DMS153 treated with DMSO at 0.1 percent for 48 hours (cell line): ENCODE measurements around the gene CCDC13.
A peak's percentile ranks its signal among the peaks of the same experiment; 100 is the strongest.

Source experiments
- DNase-seq: peaks from one replicate; lab custom pipeline; 2025; ENCODE audit not compliant: unreplicated experiment; lab: John Stamatoyannopoulos, UW

CCDC13 gene

DNA sequence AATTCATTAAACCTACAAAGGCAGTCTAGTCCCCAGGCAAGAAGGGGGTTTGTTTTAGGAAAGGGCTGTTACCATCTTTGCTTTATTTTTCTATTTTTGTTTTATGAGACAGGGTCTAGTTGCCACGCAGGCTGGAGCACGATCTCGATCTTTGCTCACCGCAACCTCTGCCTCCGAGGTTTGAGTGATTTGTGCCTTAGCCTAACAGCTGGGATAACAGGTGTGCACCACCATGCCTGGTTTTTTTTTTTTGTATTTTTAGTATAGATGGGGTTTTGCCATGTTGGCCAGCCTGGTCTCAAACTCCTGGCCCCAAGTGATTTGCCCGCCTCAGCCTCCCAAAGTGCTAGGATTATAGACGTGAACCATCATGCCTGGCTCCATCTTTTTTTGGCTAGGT is 26.3 kb upstream of the CCDC13 start:
- no peak for DNase-seq

GRCh38 chr3:42796332-42796885 is 23.4 kb upstream of the CCDC13 start:
- DNase-seq = no peak

- DNase-seq = no peak
Observed at GRCh38 chr3:42795621-42796181, 22.6 kb upstream of the CCDC13 start.

GRCh38 chr3:42790714-42791229 is 17.7 kb upstream of the CCDC13 start:
- DNase-seq = no peak

GRCh38 chr3:42786631-42787030 is 13.6 kb upstream of the CCDC13 start:
- no peak for DNase-seq

DNA sequence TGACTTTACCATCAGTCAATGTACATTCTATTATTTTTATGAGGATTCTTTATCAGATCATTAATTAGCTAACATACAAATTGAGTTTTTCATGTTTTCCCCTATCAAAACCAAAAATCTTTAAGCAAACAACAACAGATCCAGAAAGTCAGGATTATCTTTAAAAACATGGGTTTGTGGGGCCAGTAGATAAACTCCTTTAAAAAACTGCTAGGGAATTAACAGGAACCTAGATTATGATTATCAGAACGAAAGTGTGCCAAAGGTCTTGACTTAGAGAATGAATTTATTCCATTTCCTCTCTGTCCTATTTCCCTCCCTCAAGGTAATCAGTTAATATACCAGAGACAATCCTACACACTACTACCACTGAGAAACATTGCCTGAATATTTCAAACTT is 13.2 kb upstream of the CCDC13 start:
- no peak for DNase-seq

DNA sequence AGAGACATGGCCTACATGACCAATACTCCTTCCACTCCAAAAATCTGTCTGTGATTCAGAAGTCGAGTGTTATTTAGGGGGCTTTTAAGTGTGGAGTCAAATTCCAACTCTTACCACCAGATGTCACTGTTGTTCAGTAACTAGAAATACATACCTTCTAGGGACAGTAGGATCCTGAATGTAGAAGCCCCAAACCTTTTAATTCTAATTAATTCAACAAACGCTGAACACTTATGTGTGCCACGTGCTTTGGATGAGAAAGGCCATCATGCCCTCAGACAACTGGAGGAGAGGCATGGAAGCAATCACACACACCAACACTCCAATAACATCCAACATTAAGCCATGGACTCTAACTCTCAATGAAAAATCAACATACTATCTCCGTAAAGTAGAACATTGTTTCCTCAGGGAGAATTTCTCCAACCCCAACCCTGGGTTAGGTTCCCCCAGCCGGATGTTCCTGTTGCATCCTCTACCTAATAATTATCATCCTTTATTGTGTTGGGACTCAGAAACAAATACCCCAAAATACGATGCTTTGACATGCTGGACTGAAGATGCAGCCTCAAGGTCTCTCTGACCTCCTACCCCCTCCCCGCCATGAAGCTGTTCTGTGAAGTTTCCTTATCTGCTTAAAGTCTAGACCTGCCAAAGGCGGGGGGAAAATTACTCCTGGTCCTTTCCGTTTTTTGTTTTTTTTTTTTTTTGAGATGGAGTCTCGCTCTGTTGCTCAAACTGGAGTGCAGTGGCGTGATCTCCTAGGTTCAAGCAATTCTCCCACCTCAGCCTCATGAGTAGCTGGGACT is 8.0 kb upstream of the CCDC13 start:
- peak; percentile 26 for DNase-seq

DNA sequence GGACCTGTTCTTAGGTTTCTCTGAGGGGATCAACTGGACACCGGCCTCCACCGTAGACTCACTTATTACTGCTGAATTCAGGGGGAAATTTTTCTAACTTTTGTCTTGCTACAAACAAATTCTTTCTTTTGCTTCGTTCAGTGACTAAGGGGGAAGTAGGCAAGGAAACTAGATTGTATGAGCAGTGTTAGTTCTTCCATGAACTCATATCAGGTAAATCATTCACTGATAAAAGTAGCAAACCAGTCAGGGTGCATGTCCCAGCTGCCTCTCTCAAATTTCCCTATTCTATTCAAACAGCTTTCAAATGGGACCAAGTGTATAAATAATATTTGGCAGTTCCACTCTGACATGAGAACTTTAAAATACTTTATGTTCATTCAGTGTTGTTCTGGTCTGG is 7.3 kb upstream of the CCDC13 start:
- DNase-seq = no peak

DNA sequence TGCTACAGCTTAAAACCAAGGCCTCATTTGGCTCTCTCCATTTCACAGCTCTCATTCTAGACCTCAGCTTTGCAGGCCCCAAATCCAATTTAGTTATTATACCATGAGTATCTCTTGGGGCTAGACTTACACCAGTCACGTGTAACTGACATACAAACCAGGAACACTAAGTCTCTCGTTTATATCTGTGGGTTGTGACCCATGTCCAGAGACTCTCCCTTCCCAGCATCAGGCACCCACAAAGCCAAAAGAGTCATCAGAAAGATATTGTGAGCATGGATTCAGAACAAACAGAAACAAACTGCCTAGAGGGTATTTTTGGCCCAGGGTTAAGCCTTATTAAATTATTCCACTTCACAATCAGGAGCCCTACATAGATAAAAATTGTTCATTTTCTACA is 5.6 kb upstream of the CCDC13 start:
- DNase-seq = no peak

DNA sequence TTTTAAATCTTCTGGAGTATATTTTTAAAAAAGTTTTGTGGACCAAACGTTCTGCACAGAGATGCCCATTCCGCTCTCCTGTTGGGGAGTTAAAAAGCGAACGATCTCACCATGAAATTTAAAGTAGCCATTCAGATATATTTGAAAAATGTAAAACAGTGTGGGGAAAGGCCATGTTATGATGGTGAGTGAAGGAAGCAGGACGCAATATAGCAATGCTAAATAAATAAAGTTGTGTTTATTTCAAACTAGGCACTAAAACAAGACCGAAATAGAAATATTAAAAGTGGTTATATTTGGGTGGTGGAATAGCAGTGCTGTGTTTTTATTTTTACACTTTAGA is 327 bp upstream of the CCDC13 start:
- no peak for DNase-seq

GRCh38 chr3:42771271-42771670 is 1.8 kb downstream of the CCDC13 start:
- DNase-seq = no peak

DNA sequence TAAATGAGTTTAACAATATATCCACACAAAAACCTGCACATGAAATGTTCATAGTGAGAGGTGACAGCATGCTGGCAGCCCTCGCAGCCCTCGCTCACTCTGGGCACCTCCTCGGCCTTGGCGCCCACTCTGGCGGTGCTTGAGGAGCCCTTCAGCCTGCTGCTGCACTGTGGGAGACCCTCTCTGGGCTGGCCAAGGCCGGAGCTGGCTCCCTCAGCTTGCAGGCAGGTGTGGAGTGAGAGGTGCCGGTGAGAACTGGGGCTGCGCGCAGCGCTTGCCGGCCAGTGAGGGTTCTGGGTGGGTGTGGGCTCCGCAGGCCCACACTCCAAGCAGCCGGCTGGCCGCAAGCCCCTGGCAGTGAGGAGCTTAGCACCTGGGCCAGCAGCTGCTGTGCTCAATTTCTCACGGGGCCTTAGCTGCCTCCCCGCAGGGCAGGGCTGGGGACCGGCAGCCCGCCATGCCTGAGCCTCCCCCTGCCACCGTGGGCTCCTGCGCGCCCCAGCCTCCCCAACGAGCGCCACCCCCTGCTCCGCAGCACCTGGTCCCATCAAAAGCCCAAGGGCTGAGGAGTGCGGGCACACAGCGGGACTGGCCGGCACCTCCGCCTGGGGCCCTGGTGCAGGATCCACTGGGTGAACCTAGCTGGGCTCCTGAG is 3.4 kb downstream of the CCDC13 start:
- DNase-seq = no peak

DNA sequence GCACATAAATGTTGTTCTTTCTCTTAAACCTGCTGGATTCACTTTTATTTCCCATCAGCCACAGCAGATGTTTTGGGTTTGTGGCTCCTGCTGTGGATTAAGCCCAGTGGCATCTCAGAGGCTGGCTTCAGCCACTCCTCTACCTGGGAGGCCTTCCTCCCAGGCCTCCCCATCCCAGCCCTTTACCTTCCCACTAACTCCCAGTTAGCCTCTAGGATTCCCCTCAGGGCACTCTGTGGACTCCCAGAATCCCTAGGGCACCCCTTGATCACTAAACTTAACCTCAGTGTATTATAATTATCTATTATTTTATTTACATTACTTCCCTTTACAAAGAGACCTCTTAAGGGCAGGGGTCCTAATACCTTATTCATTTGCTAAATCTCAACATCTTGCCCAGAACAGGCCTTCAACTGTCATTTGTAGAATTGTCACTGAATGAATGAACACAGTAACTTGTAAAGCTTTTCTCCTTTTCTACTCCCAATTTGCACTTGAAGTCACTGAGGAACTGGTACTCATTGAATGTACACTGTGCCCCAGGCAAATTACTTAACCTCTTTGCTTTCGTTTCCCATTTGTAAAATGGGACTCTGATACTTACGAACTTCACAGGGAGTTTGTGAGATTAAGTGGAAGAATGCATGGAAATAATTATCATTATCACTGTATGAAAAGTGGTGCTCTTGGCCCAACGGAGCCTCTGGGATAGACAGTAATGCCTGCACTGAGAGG is 8.3 kb downstream of the CCDC13 start:
- DNase-seq = no peak

DNA sequence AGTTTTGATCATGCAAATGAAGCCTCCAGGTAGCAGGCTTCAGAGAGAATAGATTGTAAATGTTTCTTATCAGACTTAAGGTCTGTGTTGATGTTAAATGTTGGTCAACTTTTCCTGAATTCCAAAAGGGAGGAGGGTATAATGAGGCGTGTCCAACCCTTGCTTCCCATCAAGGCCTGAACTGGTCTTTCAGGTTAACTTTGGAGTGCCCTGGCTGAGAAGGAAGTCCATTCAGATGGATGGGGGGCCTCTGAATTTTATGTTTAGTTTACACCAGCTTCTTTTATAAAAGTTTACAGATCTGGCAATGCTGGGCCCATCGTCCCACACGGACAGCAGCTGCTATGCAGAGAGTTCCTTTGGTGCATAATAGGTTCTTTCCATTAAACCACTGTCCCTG is 8.9 kb downstream of the CCDC13 start:
- no peak for DNase-seq

DNA sequence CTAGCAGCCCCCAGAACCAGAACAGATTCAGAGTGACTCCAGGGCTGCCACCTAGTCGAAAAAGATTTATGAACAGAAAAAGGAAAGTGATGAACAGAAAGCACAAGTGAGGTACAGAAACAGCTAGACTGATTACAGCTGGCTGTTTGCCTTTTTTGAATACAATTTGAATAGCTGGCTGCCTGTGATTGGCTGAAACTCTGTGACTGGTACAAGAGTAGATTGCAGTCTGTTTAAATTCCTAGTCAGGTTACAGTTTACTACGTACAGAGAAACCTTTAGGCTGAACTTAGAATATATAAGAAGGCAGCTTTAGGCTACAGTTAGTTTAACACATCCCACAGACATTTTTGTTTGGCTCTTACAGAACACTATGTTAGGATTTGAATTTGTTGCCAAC is 10.0 kb downstream of the CCDC13 start:
- DNase-seq = no peak

- DNase-seq = no peak
Observed at GRCh38 chr3:42762046-42762724, 10.9 kb downstream of the CCDC13 start.

DNA sequence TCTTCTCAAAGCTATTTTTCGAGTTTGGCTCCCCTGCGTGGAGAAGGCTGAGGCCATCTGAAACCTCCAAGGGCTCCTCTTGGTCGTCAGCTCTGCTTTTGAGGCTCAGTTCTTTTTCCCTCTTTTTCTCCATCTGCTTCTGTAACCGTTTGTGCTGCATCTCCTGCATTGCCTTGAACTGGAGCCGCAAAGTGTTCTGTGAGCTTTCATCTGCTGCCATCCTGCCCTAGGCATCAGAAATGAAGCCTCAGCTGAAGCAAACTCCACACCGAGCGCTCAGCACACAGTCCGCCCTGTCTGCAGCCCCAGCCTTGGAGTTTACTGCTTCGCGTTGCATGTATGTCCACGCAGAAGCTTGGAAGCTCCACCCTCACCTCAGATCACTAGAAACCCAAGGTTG is 14.9 kb downstream of the CCDC13 start:
- DNase-seq = no peak

GRCh38 chr3:42756681-42757213 is 16.3 kb downstream of the CCDC13 start:
- DNase-seq = no peak

- no peak for DNase-seq
Observed at GRCh38 chr3:42755681-42756578, 17.1 kb downstream of the CCDC13 start.
